MM.1S (cell line): ENCODE data around the gene CPB2.

ENCODE experiments used
- EZH2 ChIP-seq: fragments of 300-600 bp; sonication (generic); optimal IDR thresholded peaks from 2 replicates; pipeline ENCODE3; 2017; ENCODE audit warnings: low read depth, mild to moderate bottlenecking, antibody characterized with exemption, low read length, mixed read lengths
- EZH2phosphoT487 ChIP-seq: fragments of 300-600 bp; sonication (generic); IDR thresholded peaks from 2 replicates; pipeline ENCODE4 v1.6.1; 2018; ENCODE audit warnings: antibody characterized with exemption, low read length
- TF ChIP-seq, protein P1 (sequence below): fragments of 300-600 bp; sonication (generic); IDR thresholded peaks from 2 replicates; pipeline ENCODE4 v1.5.1; 2016; ENCODE audit warnings: antibody characterized with exemption, low read length, mixed read lengths

DNA sequence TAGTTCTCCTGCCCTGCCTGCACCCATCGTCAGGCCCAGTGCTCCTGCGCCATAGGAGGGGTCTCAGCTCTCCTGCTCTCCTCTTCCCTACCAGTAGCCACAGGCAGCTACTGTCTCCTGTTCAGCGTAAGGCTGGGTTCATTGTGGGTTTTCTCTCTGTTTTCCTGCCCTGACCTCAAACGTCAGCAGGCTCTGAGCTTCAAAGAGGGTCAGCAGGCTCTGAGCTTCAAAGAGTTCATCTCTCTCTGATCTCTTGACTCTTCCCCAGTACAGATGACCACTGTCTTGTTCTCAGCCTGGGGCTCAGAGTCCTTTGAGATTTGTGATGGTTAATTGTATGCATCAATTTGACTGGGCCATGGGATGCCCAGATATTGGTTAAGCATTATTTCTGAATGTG, 4.6 kb upstream of the CPB2 start:
- TF ChIP-seq, protein P1, sequence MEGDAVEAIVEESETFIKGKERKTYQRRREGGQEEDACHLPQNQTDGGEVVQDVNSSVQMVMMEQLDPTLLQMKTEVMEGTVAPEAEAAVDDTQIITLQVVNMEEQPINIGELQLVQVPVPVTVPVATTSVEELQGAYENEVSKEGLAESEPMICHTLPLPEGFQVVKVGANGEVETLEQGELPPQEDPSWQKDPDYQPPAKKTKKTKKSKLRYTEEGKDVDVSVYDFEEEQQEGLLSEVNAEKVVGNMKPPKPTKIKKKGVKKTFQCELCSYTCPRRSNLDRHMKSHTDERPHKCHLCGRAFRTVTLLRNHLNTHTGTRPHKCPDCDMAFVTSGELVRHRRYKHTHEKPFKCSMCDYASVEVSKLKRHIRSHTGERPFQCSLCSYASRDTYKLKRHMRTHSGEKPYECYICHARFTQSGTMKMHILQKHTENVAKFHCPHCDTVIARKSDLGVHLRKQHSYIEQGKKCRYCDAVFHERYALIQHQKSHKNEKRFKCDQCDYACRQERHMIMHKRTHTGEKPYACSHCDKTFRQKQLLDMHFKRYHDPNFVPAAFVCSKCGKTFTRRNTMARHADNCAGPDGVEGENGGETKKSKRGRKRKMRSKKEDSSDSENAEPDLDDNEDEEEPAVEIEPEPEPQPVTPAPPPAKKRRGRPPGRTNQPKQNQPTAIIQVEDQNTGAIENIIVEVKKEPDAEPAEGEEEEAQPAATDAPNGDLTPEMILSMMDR: no peak
- no peak for TF ChIP-seq EZH2
- TF ChIP-seq EZH2phosphoT487: no peak
